Measurements from ENCODE around the gene GGN.

- TF ChIP-seq POLR2A (IDR thresholded peaks at IDR 0.05; ENCODE audit: low read length) = no peak
- TF ChIP-seq GATA1 (IDR thresholded peaks at IDR 0.05; ENCODE audit: low read depth, low read length) = no peak
Measured at GRCh38 chr19:38424272-38424671, 36.4 kb upstream of the GGN start.

Measured in erythroblast (primary cell).